ENCODE data around the gene VPS4B. TPM values are rescaled to one million over a fixed set of nuclear protein-coding genes. Genes with fewer than 3 reads are reported as not detected.

The VPS4B gene
- polyA plus RNA-seq, 1 donor from 2014 or later: 30.5 TPM

- no peak overlapping the region for H2AFZ ChIP-seq (ENCODE audit: low read depth, low read length)
- no peak overlapping the region for H3K9ac ChIP-seq (ENCODE audit: low read length)
- H3F3A ChIP-seq (ENCODE audit: insufficient read depth, low read length, poor library complexity, severe bottlenecking): no peaks in the 10 kb centered on the region
- no peaks in the 10 kb centered on the region for H3K9me2 ChIP-seq (ENCODE audit: insufficient read depth, low read length)
- no peaks in the 10 kb centered on the region for H3K27me3 ChIP-seq (ENCODE audit: insufficient read depth, low read depth, low read length)
- H3K79me2 ChIP-seq (replicated peaks; ENCODE audit: insufficient read depth, low read length): no peaks in the 10 kb centered on the region
- H3K4me3 ChIP-seq (ENCODE audit: low read length): no peak overlapping the region
- no peak for TF ChIP-seq EZH2 (IDR thresholded peaks at IDR 0.05; ENCODE audit: borderline replicate concordance, insufficient read depth, low read length, poor library complexity, severe bottlenecking)
- TF ChIP-seq REST (IDR thresholded peaks at IDR 0.05; ENCODE audit: borderline replicate concordance): no peak
- TF ChIP-seq MXI1 (conservative IDR thresholded peaks at IDR 0.05; ENCODE audit: poor library complexity, severe bottlenecking): no peak
- TF ChIP-seq CTCF (IDR thresholded peaks at IDR 0.05; ENCODE audit: poor library complexity, severe bottlenecking): no peak
- TF ChIP-seq POLR2AphosphoS5 (IDR thresholded peaks at IDR 0.05): no peak
- TF ChIP-seq RAD21 (conservative IDR thresholded peaks at IDR 0.05): no peak
- no peak for TF ChIP-seq SMC3 (conservative IDR thresholded peaks at IDR 0.05; ENCODE audit: poor library complexity)
- no peak for TF ChIP-seq TAF1 (IDR thresholded peaks at IDR 0.05; ENCODE audit: low read depth)
- no peak for TF ChIP-seq EP300 (conservative IDR thresholded peaks at IDR 0.05; ENCODE audit: poor library complexity, severe bottlenecking)
- H3K9me3 ChIP-seq (ENCODE audit: low read length): no peaks in the 10 kb centered on the region
- H4K20me1 ChIP-seq (ENCODE audit: insufficient read depth): no peaks in the 10 kb centered on the region
- H3K4me2 ChIP-seq (ENCODE audit: low read length): no peak overlapping the region
- H3K36me3 ChIP-seq (ENCODE audit: insufficient read depth, low read length): no peaks in the 10 kb centered on the region
- H3K27ac ChIP-seq (ENCODE audit: low read length): no peak overlapping the region
Observed at GRCh38 chr18:63447066-63447465, 24.8 kb upstream of the VPS4B start.

- no peak overlapping the region for H3K9ac ChIP-seq (ENCODE audit: low read length)
- H3K4me3 ChIP-seq (ENCODE audit: low read length): no peak overlapping the region
- H3K79me2 ChIP-seq (replicated peaks; ENCODE audit: insufficient read depth, low read length): no peaks in the 10 kb centered on the region
- no peak overlapping the region for H3K27ac ChIP-seq (ENCODE audit: low read length)
- H3K4me2 ChIP-seq (ENCODE audit: low read length): no peak overlapping the region
- no peaks in the 10 kb centered on the region for H3K36me3 ChIP-seq (ENCODE audit: insufficient read depth, low read length)
- TF ChIP-seq SMC3 (conservative IDR thresholded peaks at IDR 0.05; ENCODE audit: poor library complexity): no peak
- no peak for TF ChIP-seq POLR2AphosphoS5 (IDR thresholded peaks at IDR 0.05)
- no peak for TF ChIP-seq CTCF (IDR thresholded peaks at IDR 0.05; ENCODE audit: poor library complexity, severe bottlenecking)
- TF ChIP-seq RAD21 (conservative IDR thresholded peaks at IDR 0.05): no peak
- TF ChIP-seq MXI1 (conservative IDR thresholded peaks at IDR 0.05; ENCODE audit: poor library complexity, severe bottlenecking): no peak
- TF ChIP-seq REST (IDR thresholded peaks at IDR 0.05; ENCODE audit: borderline replicate concordance): no peak
- TF ChIP-seq EZH2 (IDR thresholded peaks at IDR 0.05; ENCODE audit: borderline replicate concordance, insufficient read depth, low read length, poor library complexity, severe bottlenecking): no peak
- no peak for TF ChIP-seq TAF1 (IDR thresholded peaks at IDR 0.05; ENCODE audit: low read depth)
- TF ChIP-seq EP300 (conservative IDR thresholded peaks at IDR 0.05; ENCODE audit: poor library complexity, severe bottlenecking): no peak
- H4K20me1 ChIP-seq (ENCODE audit: insufficient read depth): no peaks in the 10 kb centered on the region
- H3F3A ChIP-seq (ENCODE audit: insufficient read depth, low read length, poor library complexity, severe bottlenecking): no peaks in the 10 kb centered on the region
- no peak overlapping the region for H2AFZ ChIP-seq (ENCODE audit: low read depth, low read length)
- H3K9me3 ChIP-seq (ENCODE audit: low read length): no peaks in the 10 kb centered on the region
- no peaks in the 10 kb centered on the region for H3K9me2 ChIP-seq (ENCODE audit: insufficient read depth, low read length)
- no peaks in the 10 kb centered on the region for H3K27me3 ChIP-seq (ENCODE audit: insufficient read depth, low read depth, low read length)
Observed at GRCh38 chr18:63446266-63446665, 24.0 kb upstream of the VPS4B start.

Data from neural cell (in vitro differentiated cells).